Coronary artery (tissue), 2 donors: Measurements from ENCODE around the gene GDF2.

Source experiments
- DNase-seq: peaks from one replicate; pipeline ENCODE4 v3.0.0-alpha.2; 2017; ENCODE audit warnings: low spot score
- H3K27ac ChIP-seq, 2 donors: fragments of 200-600 bp; sonication (generic); one replicate each; pipeline ENCODE4 v1.5.1; 2016 to 2019
- H3K4me3 ChIP-seq: fragments of 200-600 bp; sonication (generic); 2 replicates; pipeline ENCODE4 v1.5.1; 2016; ENCODE audit warnings: mild to moderate bottlenecking, moderate library complexity
- CTCF ChIP-seq: fragments of 200-600 bp; sonication (generic); IDR thresholded peaks from one replicate; pipeline ENCODE4 v1.5.1; 2019; ENCODE audit warnings: antibody characterized with exemption

Gene GDF2

GRCh38 chr10:47332371-47332770 is 10.1 kb downstream of the GDF2 start:
- no peak for DNase-seq
- Histone ChIP-seq H3K27ac (no peak overlapping the region), H3K4me3 (no peak overlapping the region)
- no peak for TF ChIP-seq CTCF

GRCh38 chr10:47332946-47333345 is 10.7 kb downstream of the GDF2 start:
- Histone ChIP-seq H3K4me3 (no peak overlapping the region), H3K27ac (no peak overlapping the region)
- TF ChIP-seq CTCF, result no peak
- DNase-seq, result no peak

- no peak overlapping the region for H3K27ac ChIP-seq
- no peak overlapping the region for H3K4me3 ChIP-seq
- TF ChIP-seq CTCF, result no peak
- DNase-seq, result no peak
These were observed 11.3 kb downstream of the GDF2 start for GRCh38 chr10:47333532-47333931.

- no peak for TF ChIP-seq CTCF
- DNase-seq, result no peak
- H3K27ac ChIP-seq, result no peak overlapping the region
- no peak overlapping the region for H3K4me3 ChIP-seq
These were observed 12.4 kb downstream of the GDF2 start for GRCh38 chr10:47334466-47335295.

- DNase-seq, result no peak
- no peak for TF ChIP-seq CTCF
- Histone ChIP-seq H3K27ac (no peak overlapping the region), H3K4me3 (no peak overlapping the region)
These were observed 13.7 kb downstream of the GDF2 start for GRCh38 chr10:47335906-47336305.

GRCh38 chr10:47336387-47337134 is 14.3 kb downstream of the GDF2 start:
- TF ChIP-seq CTCF, result no peak
- Histone ChIP-seq H3K27ac (no peak overlapping the region), H3K4me3 (no peak overlapping the region)
- DNase-seq, result no peak

- no peak overlapping the region for H3K27ac ChIP-seq
- no peak overlapping the region for H3K4me3 ChIP-seq
- DNase-seq, result no peak
- no peak for TF ChIP-seq CTCF
These were observed 15.1 kb downstream of the GDF2 start for GRCh38 chr10:47337310-47337709.
